CD4-positive, alpha-beta T cell treated with Interferon alpha-2 for 1 hour (primary cell): ENCODE data around the gene TRIM44.
"Not testable (repeated sequence)": the region's sequence is repeated elsewhere in the genome, so short reads cannot be mapped to it uniquely, and the experiment has no call there.

Source experiments
- DNase-seq, 2 donors: peaks; one replicate each; pipeline ENCODE4 v3.0.0-alpha.2; 2020 to 2022

Gene TRIM44

DNA sequence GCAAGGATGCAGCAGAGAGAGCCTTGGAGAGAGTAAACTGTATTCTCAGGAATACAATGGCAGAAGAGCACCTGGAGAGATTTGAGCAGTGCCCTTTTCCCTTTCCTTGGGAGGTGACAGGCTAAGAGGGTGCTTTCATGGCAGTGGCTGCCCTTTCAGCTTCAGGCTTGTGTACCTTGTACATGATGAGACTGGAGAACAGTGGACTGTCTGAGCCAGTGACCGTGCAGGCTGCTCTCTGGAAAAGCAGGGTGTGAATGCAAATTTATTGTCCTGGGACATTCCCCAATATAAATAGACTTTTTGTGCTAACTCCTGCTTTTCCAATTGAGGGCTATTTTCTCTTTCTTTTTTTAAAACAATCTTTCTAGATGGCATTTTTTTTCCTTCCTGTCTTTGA is 99.3 kb downstream of the TRIM44 start:
- no peak for DNase-seq

DNA sequence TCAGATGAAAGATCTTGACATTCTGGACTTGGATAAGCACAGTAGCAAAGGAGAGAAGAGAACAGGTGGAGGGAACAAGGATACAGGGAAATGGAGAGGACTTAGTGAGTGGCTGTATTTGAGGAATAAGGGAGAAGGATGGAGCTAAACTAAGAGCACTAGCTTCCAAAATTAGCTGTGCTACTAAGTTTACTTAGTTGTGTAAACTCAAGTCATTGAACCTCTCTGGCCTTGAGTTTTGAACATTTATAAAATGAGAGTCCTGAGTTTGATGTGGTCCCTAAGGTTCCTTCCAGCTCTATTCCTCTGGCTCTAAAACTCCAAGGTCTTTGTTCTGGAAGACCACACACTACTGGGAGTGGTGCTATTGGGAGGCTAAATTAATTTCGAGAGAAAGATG is 100.7 kb downstream of the TRIM44 start:
- no peak for DNase-seq

DNA sequence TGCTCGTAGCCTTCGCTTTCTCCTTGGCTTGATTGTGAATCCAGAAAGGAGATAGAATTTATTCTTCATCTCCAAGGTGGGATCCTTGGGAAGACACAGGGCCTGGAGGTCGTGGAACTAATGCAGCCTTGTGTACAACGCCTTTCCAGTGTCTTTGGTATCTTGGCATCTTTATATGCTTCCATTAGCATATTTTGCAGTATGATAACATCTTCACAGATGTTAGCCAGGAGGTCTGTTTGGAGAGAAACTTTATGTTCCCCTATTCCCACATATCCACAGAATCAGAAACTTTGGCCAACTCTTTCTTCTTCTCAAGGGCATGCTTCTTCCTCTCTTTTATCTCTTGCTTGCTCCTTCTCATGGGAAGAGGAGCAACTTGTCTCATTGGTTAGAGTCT is 101.2 kb downstream of the TRIM44 start:
- no peak for DNase-seq

DNA sequence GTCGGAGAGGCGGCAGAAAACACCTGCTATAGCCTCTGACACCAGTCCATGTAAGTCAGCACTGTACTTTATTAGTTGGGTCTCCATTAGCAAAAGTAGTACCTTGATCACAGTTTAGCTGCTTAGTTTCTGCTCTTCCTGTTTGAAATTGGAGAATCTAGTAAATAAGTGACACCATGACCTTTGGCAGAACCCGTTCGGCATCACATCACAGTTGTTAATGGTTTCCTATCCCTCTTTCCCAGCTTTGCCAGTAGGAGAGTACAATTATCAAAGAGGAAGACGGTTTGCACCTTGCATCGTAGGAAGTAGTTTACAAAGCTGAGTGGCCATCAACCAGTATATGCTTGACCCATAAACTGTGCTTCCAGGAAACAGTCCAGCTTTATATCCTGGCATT is 101.8 kb downstream of the TRIM44 start:
- no peak for DNase-seq

DNA sequence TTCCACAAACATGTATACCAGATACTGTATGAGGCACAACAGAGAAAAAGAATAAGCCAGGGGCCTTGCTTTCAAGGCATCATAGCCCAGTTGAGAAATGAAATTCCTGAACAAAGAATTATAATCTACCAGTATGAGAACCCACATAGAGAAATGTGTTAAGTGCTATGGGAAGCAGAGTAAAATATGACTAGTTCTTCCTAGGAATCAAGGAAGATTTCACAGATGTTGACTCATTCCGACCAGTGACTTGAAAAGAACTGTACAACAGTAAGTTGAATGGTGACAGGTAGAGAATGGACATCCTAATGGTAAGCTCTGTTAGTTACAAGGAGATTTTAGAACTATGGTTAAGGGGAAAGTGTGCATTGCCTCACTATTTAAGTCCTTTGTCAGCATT is 102.6 kb downstream of the TRIM44 start:
- no peak for DNase-seq

DNA sequence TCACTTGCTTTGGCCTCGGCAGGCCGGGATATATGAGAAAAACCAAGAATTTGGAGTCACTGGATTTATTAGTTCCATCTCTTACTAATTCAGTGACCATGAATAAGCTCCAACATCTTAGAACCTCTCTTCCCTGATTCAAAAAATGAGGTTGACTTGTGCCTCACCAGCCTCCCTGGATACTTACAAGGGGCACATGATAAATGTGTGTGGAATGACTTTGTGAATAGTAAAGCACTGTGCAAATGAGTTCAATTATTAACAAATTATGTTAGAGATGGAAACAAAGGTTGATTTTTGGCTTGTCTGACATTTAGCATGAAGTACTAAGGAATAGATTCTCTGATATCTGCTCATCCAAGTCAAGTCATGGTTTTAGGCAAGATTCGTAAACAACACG is 104.1 kb downstream of the TRIM44 start:
- DNase-seq, result no peak

DNA sequence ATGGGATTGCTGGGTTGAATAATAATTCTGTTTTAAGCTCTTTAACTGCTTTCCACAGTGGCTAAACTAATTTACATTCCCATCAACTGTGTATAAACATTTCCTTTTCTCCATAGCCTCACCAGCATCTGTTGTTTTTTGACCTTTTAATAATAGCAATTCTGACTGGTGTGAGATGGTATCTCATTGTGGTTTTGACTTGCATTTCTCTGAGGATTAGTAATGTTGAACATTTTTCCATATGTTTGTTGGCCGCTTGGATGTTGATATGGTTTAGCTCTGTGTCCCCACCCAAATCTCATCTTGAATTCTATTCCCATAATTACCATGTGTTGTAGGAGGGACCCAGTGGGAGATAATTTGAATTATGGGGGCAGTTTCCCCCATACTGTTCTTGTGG is 107.8 kb downstream of the TRIM44 start:
- not testable (repeated sequence) for DNase-seq

DNA sequence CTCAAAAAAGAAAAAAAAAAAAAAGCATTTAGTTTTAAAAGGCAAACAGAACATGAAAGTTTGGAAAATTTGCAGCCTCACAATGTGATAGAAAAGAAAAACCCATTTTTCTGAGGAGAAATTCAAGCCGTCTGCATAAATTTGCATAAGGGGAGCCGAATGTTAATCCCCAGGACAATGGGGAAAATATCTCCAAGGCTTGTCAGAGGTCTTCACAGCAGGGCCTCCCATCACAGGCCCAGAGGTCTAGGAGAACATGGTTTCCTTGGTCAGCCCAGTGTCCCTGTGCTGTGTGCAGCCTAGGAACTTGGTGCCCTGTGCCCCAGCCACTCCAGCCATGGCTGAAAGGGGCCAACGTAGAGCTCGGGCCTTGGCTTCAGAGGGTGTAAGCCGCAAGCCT is 109.1 kb downstream of the TRIM44 start:
- no peak for DNase-seq

DNA sequence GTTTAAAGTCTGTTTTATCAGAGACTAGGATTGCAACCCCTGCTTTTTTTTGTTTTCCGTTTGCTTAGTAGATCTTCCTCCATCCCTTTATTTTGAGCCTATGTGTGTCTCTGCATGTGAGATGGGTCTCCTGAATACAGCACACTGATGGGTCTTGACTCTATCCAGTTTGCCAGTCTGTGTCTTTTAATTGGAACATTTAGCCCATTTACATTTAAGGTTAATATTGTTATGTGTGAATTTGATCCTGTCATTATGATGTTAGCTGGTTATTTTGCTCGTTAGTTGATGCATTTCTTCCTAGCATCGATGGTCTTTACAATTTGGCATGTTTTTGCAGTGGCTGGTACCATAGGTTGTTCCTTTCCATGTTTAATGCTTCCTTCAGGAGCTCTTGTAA is 114.7 kb downstream of the TRIM44 start:
- not testable (repeated sequence) for DNase-seq

DNA sequence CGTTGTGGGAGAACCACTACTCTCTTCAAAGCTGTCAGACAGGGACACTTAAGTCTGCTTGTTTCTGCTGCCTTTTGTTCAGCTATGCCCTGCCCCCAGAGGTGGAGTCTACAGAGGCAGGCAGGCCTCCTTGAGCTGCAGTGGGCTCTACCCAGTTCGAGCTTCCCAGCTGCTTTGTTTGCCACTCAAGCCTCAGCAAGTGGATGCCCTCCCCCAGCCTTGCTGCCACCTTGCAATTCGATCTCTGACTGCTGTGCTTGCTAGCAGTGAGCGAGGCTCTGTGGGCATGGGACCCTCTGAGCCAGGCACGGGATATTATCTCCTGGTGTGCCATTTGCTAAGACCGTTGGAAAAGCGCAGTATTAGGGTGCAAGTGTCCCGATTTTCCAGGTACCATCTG is 116.4 kb downstream of the TRIM44 start:
- not testable (repeated sequence) for DNase-seq

DNA sequence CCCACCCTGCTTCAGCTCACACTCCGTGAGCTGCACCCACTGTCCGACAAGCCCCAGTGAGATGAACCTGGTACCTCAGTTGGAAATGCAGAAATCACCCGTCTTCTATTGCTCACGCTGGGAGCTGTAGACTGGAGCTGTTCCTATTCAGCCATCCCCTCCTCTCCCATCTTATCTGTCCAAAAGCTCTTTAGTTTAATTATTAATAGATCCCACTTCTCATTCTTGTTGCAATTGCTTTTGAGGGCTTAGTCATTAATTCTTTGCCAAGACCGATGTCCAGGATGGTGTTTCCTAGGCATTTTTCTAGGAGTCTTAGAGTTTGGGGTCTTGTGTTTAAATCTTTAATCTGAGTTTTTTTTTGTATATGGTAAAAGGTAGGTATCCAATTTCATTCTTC is 116.8 kb downstream of the TRIM44 start:
- no peak for DNase-seq

DNA sequence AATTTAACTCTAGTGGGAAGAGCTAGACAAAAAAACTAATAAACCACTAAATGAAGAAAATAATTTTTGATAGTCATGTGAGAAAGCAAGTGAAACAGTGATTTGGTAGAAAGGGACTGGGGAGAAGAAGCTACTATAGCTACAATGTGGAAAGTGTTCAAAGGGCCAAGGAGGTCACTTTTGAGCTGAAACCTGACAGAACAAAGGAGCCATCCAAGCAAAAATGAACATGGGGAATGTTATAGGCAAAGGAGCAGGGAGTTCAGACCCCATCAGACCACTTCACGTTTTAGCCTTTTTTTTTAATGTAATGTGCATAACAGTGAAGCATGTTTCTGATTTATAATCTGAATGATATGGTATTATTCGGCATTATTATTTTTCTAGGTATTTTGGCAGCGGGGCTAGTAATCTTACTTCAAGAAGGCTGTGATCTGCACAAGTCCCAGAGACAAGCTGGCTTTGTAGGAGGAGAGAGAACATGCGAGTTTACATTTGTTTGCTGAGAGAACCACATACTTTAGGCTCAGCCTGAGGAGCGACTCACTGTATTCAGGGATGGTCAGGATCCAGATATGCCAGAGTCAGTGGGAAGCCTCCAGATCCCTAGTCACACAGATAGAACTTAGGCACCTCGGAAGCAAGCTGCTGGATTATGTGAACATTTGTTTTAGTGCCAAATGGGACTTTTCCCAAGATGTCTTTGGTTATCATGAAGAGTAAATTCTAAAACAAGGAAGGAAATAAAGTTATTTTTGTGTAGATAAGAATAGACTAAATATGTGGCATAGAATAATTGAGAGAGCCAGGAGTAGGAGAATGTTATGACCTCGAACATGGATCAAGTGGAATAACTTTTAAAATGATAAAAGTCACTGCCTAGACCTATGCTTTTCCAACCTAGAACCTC is 118.6 kb downstream of the TRIM44 start:
- DNase-seq, result no peak

DNA sequence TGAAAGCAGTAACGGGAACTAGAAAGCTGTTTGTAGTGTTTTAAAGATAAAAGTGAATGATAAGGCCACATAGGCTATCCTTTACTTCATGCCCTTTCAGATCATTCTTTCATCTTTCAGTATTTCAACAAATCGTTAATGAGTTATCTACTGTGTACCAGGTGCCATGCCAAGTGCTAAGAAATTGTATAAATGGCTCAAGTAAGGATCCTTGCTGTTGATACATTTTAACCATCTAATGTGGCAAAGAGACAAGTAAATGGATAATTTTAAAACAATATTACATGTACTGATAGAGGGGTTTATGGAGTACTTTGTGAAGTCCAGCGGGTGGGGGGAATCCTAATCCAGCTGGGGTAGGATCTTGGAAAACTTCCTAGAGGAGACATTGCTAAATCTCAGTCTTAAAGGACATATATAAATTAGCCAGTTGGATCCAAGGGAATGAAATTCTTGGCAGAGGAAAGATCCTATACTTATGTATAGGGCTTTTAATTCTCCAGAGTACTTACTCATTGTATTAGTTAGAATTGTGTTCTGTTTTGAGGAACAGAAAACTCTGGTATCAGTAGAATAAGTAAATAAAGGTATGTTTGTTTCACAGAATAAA is 119.4 kb downstream of the TRIM44 start:
- no peak for DNase-seq

DNA sequence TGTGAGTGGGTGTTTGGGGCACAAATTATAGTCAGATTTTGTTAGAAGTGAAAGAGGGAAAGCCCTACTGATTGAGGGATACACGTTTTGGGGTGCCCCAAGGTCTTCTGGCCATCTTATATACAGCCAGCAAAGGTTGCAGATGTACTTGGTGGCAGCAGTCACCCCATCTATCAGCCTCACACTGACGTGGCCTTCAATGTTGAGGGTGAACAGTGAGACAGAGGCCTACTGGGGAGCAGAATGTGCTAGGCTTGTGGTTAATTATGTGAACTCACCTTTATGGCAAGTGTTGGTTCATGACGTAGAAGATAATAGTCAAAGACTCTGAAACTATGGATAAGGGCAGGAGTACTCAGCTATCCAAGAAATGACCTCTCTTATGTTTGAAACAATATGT is 121.2 kb downstream of the TRIM44 start:
- DNase-seq, result no peak

DNA sequence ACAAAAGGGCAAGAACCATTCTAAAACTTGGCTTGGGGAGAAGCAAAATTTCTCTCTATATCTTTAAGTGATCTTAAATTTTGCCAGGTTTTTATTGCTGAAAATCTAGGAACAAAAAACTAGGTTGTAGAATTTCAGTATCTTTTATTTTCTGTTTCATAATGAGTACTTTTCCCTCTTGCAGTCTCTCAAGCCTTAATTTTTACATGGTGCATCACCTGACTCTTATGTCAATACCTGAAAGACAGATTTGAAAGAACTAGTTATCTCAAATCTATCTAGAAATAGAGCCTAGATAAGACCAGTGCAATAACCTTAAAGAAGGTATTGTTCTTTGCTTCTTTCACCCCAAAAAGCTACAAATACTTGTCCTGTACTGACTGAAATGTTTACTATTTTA is 122.1 kb downstream of the TRIM44 start:
- no peak for DNase-seq

DNA sequence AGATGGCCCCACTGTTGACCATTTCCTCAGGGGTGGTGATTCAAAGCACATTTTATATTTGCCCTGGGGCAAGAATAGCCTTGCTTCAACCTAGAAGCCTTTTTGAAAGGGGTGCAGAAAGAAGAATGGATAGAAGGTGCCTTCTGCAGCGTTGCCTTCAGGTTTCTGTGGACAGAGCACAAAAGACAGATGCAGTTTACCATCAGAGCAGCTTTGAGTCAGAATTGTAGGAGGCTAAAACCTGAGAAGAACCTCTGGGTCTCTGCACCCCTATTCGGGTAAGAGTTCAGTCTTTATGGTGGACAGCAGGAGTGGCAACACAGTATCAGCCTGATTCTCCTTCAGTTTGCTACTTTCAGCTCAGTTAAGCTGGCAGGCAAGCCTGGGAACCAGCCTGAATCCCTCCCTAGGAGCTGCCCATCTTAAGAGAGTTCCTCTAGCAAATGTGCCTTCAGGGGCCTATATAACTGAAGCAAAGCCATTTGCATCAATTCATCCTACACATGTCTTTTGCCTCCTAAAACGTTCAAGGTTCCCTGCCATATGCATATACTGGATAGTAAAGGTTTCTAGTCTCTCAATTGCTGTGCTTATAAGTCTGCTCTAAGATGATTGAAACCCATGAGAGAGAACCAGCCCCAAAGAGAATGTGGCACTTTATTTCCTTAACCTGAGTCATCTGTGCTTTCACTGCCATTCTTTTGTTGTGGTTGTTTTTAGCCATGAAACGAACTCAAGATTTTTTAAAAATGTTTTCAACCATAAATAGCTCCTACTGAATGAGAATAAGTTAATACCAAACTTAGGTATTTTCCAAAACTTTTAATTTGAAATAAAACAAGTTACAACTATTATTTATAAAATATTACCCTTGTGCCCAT is 123.0 kb downstream of the TRIM44 start:
- no peak for DNase-seq

DNA sequence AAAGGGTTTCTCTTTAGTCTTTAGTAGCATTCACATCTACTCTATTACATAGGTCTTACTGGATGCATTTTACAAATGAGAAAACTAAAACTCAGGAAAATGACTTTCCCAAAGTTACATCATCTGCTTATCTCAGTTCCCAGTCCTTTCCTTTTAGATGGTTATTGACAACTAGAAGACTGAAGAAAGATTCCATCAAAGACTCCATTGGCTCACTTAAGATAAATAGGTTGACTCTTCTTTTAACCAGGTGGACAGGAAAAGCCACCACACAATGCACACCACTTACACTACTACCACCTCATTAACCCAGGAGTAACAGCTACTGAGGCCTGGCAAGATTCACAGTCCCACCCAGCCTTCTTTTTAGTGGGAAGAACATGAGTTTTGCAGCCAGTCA is 123.6 kb downstream of the TRIM44 start:
- DNase-seq, result no peak

DNA sequence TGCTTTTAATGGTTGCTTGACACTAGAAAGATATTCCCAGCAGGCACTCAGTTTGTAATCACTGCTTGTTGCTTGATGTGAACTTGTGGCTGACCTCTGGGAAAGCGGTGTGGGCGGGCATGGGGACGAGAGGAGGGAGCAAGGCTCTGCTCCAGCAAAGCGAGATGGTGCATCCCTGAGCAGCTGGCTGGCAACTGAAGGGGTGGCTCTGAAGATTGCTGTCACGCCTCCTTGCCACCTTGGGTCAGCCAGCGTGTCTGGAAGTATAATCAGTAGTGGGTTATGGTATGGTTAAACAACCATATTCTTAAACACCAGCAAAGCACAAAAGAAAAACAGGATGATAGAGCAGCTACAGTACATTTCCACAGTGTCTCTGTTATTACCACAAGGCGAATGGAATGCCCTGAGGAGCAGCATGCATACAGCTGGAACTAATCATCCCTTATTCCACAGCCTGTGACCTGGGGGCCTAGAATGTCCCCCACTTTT is 124.5 kb downstream of the TRIM44 start:
- no peak for DNase-seq

DNA sequence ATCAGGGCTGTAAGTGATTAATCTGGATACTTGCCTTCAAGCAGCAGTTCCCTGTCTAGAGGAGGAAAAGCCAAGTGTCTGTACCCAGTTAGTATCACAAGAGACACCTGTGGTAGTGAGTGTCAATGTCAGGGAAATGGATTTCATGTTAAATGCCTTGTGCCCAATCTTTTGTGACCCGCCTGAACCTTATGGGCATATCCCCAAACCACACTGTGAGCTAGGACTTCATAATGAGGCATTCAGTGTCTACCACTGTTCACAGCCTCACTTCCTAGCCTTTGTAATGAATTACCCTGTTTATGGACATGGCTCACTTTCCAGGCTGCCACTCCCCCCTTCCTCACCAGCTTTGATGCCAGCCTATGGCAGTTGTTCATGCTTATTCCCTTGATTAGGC is 125.1 kb downstream of the TRIM44 start:
- no peak for DNase-seq

DNA sequence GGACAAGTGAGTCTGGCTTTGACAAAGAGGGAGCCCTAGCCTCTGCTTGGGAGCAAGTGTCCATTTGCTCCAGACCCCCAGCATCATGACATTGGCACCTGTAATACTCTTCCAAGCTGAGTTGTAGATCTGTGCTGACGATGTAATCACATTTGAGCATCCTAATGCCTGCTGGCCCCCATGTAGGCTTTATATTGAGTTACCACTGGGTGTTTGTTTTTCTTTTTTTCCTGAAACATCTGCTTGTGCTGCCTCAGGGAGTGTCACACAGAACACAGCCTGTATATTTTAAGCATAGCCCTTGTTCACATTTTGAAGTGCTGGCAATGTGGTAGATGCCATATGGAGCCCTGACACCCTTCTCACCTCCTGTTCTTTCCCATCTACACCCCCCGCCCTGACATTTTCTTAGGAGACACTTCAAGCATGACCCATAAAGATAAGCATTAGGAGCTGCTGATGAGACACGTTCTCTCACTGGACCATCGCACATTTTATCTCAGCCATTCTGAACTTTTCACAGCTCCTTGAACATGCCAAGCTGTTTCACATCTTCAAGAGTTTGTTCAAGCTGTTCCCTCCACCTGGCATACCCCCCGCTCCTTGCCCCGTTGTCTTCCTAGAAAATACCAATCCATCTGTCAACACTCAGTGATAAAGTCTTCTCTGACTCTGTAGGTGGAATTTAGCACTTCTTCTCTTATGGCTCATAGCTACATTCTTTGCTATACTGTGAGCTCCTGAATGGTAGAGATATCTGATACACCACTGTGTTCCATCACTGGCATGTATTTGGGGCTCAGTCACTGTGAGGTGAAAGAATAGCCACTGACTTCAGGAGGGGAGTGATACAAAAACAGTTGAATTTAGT is 128.7 kb downstream of the TRIM44 start:
- DNase-seq, result no peak

DNA sequence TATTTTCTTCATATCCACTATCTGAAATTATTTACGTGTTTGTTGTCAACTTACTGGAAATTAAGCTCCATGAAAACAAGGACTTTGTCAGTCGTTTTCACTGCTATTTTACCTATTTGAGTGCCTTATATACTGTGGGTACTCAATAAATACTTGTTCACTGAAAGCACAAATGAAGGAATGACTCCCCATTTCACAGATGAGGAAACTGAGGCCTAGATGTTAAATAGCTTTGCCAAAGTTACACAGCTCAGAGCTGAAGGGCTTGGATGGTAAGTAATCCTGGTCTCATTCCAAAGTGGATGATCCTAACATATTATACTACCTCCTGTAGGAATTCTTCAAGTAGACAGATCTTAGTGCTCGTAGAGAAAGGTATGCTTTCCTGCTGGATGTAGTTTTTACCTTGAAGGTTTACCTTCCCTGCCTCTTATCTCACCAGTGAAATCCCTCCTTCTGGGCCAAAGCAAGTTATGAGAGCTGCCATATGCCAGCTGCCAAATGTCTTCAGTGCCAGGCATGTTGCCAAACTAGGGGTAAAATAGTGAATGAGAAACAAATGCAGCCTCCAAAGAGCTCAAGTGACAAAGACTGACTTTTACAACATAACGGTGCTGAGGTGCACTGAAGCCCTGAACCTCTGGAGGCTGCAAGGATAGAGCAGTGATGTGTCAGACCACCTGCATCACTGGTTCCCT is 129.7 kb downstream of the TRIM44 start:
- DNase-seq, result no peak

DNA sequence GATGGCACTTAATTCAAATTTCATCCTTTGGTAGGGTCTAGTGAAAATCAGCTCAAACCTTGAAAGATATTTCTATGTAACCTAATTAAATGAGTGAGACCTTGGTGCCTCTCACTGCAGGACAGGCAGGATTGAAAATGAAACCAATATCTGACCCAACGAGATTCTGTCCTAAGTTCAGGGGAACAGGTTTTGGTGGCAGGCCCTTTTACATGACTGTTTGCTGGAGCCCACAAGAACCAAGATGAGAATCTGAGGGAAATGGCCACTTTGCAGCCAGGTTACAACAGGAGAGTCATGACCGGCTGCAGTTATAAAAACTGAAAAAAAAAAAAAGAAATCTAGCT is 130.2 kb downstream of the TRIM44 start:
- no peak for DNase-seq
